GM10266 (cell line): ENCODE measurements around the gene XYLT1.
"Not testable (repeated sequence)": the region's sequence is repeated elsewhere in the genome, so short reads cannot be mapped to it uniquely, and the experiment has no call there.

Experiments
- DNase-seq: peaks from one replicate; pipeline ENCODE4 v3.0.0; 2012; ENCODE audit errors: extremely low spot score
- TF ChIP-seq, protein P1 (sequence below): IDR thresholded peaks from 2 replicates; pipeline ENCODE4 v1.5.1; 2012; ENCODE audit warnings: mild to moderate bottlenecking, low read depth; ENCODE audit not compliant: control insufficient read depth, insufficient read depth; ENCODE audit errors: missing control alignments

Gene XYLT1

DNA sequence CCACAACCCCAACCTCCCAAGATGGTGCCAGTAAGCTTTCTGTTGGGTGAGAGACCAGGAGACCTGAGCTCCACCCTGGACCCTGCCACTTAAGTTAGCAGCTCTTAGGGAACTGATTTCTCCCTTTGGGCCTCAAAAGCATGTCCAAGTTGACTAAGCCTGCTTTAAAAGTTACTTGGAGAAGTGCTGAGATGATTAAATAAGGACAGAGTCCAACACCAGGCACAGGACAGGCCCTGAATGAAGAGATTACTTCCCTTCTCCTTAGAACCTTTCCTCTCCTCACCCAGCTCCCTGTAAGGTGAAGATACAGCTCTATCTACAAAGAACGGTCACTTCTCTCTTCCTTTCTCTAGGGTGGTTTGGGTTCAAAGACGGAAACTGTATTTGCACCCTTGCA is 162.6 kb downstream of the XYLT1 start:
- no peak for DNase-seq
- TF ChIP-seq, protein P1, sequence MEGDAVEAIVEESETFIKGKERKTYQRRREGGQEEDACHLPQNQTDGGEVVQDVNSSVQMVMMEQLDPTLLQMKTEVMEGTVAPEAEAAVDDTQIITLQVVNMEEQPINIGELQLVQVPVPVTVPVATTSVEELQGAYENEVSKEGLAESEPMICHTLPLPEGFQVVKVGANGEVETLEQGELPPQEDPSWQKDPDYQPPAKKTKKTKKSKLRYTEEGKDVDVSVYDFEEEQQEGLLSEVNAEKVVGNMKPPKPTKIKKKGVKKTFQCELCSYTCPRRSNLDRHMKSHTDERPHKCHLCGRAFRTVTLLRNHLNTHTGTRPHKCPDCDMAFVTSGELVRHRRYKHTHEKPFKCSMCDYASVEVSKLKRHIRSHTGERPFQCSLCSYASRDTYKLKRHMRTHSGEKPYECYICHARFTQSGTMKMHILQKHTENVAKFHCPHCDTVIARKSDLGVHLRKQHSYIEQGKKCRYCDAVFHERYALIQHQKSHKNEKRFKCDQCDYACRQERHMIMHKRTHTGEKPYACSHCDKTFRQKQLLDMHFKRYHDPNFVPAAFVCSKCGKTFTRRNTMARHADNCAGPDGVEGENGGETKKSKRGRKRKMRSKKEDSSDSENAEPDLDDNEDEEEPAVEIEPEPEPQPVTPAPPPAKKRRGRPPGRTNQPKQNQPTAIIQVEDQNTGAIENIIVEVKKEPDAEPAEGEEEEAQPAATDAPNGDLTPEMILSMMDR, result no peak

DNA sequence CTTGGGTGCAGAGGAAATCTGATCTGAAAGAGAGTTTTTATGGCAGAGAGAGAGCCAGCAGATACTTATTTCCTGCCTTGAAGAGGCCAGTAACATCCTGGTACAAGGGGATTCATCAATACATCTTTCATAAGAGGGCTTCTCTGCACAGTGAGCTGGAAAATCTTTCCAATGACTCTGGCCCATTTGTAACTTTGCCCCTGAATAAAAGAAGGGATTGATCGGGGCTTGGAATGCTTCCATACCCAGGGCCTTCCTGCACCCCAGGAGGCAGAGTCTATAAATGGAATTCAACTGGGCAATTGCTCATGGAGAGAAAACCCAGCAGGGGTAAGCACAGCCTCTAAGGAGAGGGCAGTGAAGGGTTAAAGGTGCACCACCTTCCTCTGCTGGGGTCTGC is 163.3 kb downstream of the XYLT1 start:
- TF ChIP-seq, protein P1, result no peak
- no peak for DNase-seq

DNA sequence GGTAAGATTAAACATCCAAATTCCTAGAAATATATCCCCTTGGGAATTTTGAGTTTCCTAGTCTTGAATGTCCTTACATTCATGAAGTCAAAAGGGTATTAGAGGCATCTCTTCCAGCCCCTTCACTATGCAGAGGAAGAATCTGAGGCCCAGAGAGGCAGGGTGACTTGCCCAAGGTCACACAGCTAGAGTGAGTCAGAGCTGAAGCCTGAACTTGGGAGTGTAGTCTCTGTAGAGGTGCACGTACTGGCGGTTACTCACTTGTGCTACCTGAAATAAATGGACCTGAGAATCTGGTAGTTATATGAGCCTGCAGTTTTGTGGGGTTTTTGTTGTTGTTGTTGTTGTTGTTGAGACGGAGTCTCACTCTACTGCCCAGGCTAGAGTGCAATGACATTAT is 164.0 kb downstream of the XYLT1 start:
- TF ChIP-seq, protein P1, result no peak

DNA sequence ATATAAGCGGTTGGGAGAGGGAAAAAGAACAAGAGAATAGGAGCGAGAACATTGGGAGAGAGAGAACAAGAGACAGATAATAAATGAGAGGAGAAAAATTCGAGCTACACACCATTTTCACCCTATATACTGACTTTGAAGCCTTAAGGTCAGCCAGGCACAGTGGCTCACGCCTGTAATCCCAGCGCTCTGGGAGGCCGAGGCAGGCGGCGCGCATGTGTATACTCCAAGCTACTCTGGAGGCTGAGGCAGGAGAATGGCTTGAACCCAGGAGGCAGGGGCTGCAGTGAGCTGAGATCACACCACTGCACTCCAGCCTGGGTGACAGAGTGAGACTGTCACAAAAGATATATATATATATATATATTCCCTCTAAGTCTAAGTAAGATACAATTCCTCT is 164.5 kb downstream of the XYLT1 start:
- DNase-seq, result not testable (repeated sequence)

More for the DNA sequence above, 164.0 kb downstream of the XYLT1 start:
- no peak for DNase-seq

DNA sequence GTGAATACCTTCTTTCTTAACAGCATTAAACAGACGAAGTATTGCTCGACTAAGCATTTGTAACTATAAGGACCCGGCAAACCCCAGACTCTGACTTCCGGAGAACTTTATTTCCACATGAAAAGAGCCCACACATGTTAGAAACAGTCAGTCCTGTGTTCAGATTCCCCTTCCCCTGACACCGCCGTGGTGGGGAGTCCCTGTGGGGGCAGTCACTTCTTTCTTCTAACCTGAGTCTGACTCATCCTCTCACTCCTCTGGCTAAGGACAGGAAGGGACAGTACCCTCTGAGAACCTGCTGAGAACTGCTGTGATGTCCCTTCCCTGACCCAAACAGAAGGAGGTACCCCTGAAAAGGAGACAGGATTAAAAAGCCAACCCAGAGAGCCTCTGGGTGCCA is 165.1 kb downstream of the XYLT1 start:
- TF ChIP-seq, protein P1, result no peak
- DNase-seq, result peak; percentile 68

DNA sequence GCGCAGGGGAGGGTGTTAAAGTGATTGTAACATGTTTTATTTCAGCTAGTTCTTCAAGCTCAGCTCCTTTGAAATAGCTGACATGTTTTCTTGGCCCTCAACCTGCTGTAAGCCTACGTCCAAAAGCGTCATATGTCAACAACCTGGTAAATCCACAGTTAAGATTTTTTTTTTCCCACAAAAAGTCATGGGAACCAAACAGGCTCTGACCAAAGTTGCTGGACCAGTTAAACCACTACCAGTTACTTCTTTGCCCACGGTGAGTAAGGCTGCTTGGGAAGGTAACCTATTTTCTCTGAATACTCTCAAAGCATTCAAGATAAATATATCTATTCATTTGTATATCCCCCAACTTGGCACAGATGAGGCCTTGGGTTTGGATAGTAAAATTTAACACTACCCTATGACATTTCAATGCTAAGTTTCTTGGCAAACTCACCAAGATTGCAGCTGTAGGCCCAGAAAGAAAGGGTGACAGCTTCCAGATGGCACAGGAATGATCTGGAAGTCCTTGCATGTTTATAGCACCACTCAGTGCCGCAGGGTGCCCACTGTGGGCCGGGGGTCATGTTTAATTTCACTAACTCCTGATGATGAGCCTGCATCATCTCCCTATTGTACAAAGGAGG is 166.2 kb downstream of the XYLT1 start:
- no peak for DNase-seq
- TF ChIP-seq, protein P1, result no peak

DNA sequence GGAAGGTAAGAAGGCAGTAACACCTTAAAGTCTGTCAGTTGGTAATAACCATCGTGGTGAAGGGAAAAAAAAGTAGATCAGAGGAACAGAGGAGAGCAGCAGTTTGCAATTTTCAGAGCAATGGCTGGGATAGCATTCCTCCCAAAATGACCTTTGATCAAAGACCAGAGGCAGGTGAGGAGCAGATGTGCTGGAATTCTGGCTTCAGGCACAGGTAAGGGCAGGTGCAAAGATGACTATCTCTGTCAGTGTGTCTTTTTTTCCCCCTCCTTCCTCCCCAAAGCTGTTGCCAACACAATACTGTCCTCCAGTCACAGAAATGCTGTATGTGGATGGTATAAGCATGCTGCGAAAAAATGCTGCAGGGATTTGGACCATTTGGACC is 166.7 kb downstream of the XYLT1 start:
- no peak for DNase-seq
- TF ChIP-seq, protein P1, result no peak

DNA sequence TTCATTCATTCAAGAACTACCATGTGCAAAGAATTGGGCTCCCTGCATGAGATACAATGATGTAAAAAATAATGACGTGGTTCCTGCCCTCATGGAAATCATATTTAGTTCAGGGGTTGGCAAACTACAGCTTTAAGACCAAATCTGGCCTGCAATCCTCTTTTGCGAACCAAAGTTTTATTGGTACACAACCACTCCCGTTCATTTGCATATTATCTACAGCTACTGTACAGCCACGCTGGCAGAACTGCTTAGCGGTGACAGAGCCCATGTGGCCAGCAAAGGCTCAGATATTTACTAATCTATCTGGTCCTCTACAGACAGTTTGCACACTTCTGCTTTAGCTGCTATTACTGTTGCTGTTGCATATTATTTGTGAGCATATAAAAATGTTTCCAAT is 167.7 kb downstream of the XYLT1 start:
- DNase-seq, result no peak
- TF ChIP-seq, protein P1, result no peak
